Pancreas (tissue), 10 donors: ENCODE results near the gene GRAMD4. TPM values are rescaled to one million over a fixed set of nuclear protein-coding genes. Genes with fewer than 3 reads are reported as not detected.
A peak's percentile ranks its signal among the peaks of the same experiment; 100 is the strongest.

Experiments used
- ATAC-seq, 4 donors: fragments of 200-7000 bp; cut with Tn5 transposase; one replicate each; pipeline versions ENCODE4 v1.8.0 to v1.9.1; 2020; ENCODE audit warnings: mild to moderate bottlenecking in 4 of 4, moderate library complexity in 4 of 4
- DNase-seq, 6 donors: peaks; one replicate each; pipeline ENCODE4 v3.0.0-alpha.2; 2020
- FAIRE-seq: peaks from 2 replicates; lab custom pipeline; 2012; peaks lifted over from hg19 to GRCh38; lab: Jason Lieb, UNC
- H3K27ac ChIP-seq, 4 donors: fragments of 200-600 bp; sonication (generic); 1 replicate in 3 of 4; 2 replicates in 1 of 4; pipeline versions ENCODE4 v1.5.0 to v1.8.0; 2020
- H3K27me3 ChIP-seq, 4 donors: fragments of 200-600 bp; one replicate each; pipeline ENCODE4 v1.8.0; 2021
- H3K36me3 ChIP-seq, 3 donors: fragments of 200-600 bp; sonication (generic) in 1 of 3; one replicate each; pipeline versions ENCODE4 v1.5.0 to v1.8.0; 2020 to 2021
- H3K4me1 ChIP-seq, 3 donors: fragments of 200-600 bp; one replicate each; pipeline ENCODE4 v1.8.0; 2021
- H3K4me3 ChIP-seq, 4 donors: fragments of 200-600 bp; sonication (generic) in 2 of 4; one replicate each; pipeline versions ENCODE4 v1.5.0 to v1.8.0; 2020 to 2021
- H3K9me3 ChIP-seq, 4 donors: fragments of 200-600 bp; one replicate each; pipeline ENCODE4 v1.8.0; 2021
- CTCF ChIP-seq, 4 donors: fragments of 200-600 bp; sonication (generic) in 3 of 4; IDR thresholded peaks; one replicate each; pipeline versions ENCODE4 v1.5.0 to v1.8.0; 2021; ENCODE audit warnings: antibody characterized with exemption in 4 of 4
- WGBS, 2 donors: extraction: QIAGEN DNeasy Blood & Tissue Kit; methylation state at CpG; one replicate each; pipeline ENCODE4 v1.1.7; 2013; 5-methylcytosine and 5-hydroxymethylcytosine counted together
- intact Hi-C, 3 donors: fragments of 100-400 bp; cut with DNase I; formaldehyde crosslinking; loops; one replicate each; pipeline versions ENCODE4 v1.11.1 to v1.14.2; 2022
- polyA plus RNA-seq, 2 donors: library from polyadenylated mRNA; stranded (reverse); fragments of 200-250 nt; gene quantifications; one replicate each; pipeline ENCODE4 v1.2.3, GENCODE V29; 2013
- total RNA-seq, 6 donors: library from RNA; stranded (reverse); fragmentation: NEBNext Ultra II Directional in 4 of 6; extraction: Animal tissue kit (Norgen Biotek cat#: 25700) in 4 of 6; gene quantifications; one replicate each; pipeline versions ENCODE4 v1.2.1 to v1.2.4, GENCODE V29; 2021 to 2023
- donor health status: healthy with polysubstance abuse.
- donor health status: DM: no; HTN: no; CAD: no; lungs with moderate emphysema.
- donor health status: DM: no; HTN: no; CAD: no.
- donor health status: control.
- donor health status: control.
- donor health status: Bipolar disorder and iron deficiency.
- donor health status: DM: yes; HTN: yes; CAD: no.
- donor health status: DM: no; HTN: no; CAD: no.
- donor health status: DM: no; HTN: no; CAD: no.
- donor health status: DM: yes; HTN: yes; CAD: no.

The GRAMD4 gene
- total and polyA plus RNA-seq, 8 donors: 13.2 to 36.4 (median 21.9) TPM

GRCh38 chr22:46726066-46726985 is 106.1 kb downstream of the GRAMD4 start:
- ATAC-seq (peak; percentile 33 to 60 (median 58)), FAIRE-seq (no peak), DNase-seq (peak in 4 of 6 donors; percentile 36 to 87 (median 63))
- WGBS, 2 donors: 50 to 66% methylated on average over 38 of the region's 38 CpGs
- Histone ChIP-seq H3K27ac (peak overlapping the region in 3 of 4 donors; percentile 62 to 64 (median 64)), H3K4me1 (peaks cover 19 to 25% (median 23%) of the 10 kb centered on the region in 3 donors), H3K9me3 (no peaks in the 10 kb centered on the region), H3K36me3 (no peaks in the 10 kb centered on the region), H3K27me3 (no peaks in the 10 kb centered on the region), H3K4me3 (no peak overlapping the region)
- no peak for TF ChIP-seq CTCF (IDR thresholded peaks at IDR 0.05)
- intact Hi-C loops: no loop called here

GRCh38 chr22:46726986-46727317 is 106.8 kb downstream of the GRAMD4 start:
- FAIRE-seq: no peak
- Histone ChIP-seq H3K4me1 (peaks cover 25 to 30% (median 26%) of the 10 kb centered on the region in 3 donors), H3K9me3 (no peaks in the 10 kb centered on the region), H3K36me3 (no peaks in the 10 kb centered on the region), H3K27me3 (no peaks in the 10 kb centered on the region), H3K27ac (peak overlapping the region in 2 of 4 donors; percentile 50 to 62), H3K4me3 (no peak overlapping the region)
- no peak for DNase-seq
- no peak for TF ChIP-seq CTCF (IDR thresholded peaks at IDR 0.05)
- intact Hi-C loops: no loop called here
- WGBS, 2 donors: 92 to 100% methylated on average over 3 of the region's 3 CpGs
- ATAC-seq: no peak

GRCh38 chr22:46727813-46728364 is 107.7 kb downstream of the GRAMD4 start:
- intact Hi-C loops: no loop called here
- ATAC-seq (no peak), DNase-seq (peak in 1 of 6 donors; percentile 42)

GRCh38 chr22:46728470-46728869 is 108.3 kb downstream of the GRAMD4 start:
- peak in 1 of 6 donors; percentile 46 for DNase-seq
- FAIRE-seq: no peak
- intact Hi-C loops: no loop called here
- no peak for ATAC-seq
- no peak for TF ChIP-seq CTCF (IDR thresholded peaks at IDR 0.05)
- Histone ChIP-seq H3K4me1 (peaks cover 30 to 38% (median 32%) of the 10 kb centered on the region in 3 donors), H3K27me3 (no peaks in the 10 kb centered on the region), H3K4me3 (no peak overlapping the region), H3K9me3 (no peaks in the 10 kb centered on the region), H3K27ac (peak overlapping the region in 1 of 4 donors; percentile 57), H3K36me3 (no peaks in the 10 kb centered on the region)
- 72 to 83% methylated on average over 11 of the region's 11 CpGs for WGBS, 2 donors

More at GRCh38 chr22:46727813-46728364, 107.7 kb downstream of the GRAMD4 start:
- no peak for FAIRE-seq
- H3K4me1 ChIP-seq: peaks cover 26 to 36% (median 28%) of the 10 kb centered on the region in 3 donors
- no peak overlapping the region for H3K27ac ChIP-seq
- no peak overlapping the region for H3K4me3 ChIP-seq
- H3K36me3 ChIP-seq: no peaks in the 10 kb centered on the region
- TF ChIP-seq CTCF (IDR thresholded peaks at IDR 0.05): no peak
- no peaks in the 10 kb centered on the region for H3K9me3 ChIP-seq
- H3K27me3 ChIP-seq: no peaks in the 10 kb centered on the region
- WGBS, 2 donors: 84 to 85% methylated on average over 19 of the region's 19 CpGs

Other genes starting within 250 kb of the GRAMD4 start
- 1 to 10 TPM in 5 of 6 donors, under 1 TPM in 1; 0.75 to 3.2 (median 1.2) TPM for gene CELSR1, start 82.8 kb upstream of the GRAMD4 start, total RNA-seq
- gene CELSR1, start 82.8 kb upstream of the GRAMD4 start, polyA plus RNA-seq: 1 to 10 TPM; 1.6 to 2.2 TPM
- gene CERK, start 117.9 kb downstream of the GRAMD4 start, total RNA-seq: 10 to 100 TPM; 24.7 to 32.7 (median 29.7) TPM
- gene CERK, start 117.9 kb downstream of the GRAMD4 start, polyA plus RNA-seq: 10 to 100 TPM; 12.7 to 30.0 TPM
- 10 to 100 TPM; 14.3 to 17.6 (median 16.3) TPM for gene TBC1D22A, start 142.3 kb downstream of the GRAMD4 start, total RNA-seq
- 10 to 100 TPM; 12.0 to 12.8 TPM for gene TBC1D22A, start 142.3 kb downstream of the GRAMD4 start, polyA plus RNA-seq